Measurements from ENCODE around the gene SAMD11.
"Not testable (repeated sequence)": the region's sequence is repeated elsewhere in the genome, so short reads cannot be mapped to it uniquely, and the experiment has no call there.

The SAMD11 gene

DNA sequence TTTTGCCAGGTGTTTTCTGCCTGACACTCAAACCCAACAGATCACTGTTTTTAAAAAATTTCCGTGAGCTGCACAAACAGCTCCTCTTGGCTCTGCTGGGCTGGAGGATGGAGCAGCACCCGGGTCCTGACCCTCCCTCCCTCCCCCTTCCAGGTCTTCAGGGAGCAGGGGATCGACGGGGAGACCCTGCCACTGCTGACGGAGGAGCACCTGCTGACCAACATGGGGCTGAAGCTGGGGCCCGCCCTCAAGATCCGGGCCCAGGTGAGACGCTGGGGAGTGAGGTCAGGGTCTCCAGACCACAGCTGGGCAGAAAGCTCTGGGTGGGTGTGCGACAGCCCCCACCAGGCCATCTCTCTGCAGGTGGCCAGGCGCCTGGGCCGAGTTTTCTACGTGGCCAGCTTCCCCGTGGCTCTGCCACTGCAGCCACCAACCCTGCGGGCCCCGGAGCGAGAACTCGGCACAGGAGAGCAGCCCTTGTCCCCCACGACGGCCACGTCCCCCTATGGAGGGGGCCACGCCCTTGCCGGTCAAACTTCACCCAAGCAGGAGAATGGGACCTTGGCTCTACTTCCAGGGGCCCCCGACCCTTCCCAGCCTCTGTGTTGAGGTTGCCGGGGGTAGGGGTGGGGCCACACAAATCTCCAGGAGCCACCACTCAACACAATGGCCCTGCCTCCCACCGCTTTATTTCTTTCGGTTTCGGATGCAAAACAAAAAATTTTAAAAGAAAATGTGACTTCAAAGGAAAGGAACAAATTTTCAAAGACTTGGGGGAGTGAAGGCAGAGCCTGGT is 20.0 kb downstream of the SAMD11 start:
- no peak for DNase-seq (ENCODE audit: low read depth)

DNA sequence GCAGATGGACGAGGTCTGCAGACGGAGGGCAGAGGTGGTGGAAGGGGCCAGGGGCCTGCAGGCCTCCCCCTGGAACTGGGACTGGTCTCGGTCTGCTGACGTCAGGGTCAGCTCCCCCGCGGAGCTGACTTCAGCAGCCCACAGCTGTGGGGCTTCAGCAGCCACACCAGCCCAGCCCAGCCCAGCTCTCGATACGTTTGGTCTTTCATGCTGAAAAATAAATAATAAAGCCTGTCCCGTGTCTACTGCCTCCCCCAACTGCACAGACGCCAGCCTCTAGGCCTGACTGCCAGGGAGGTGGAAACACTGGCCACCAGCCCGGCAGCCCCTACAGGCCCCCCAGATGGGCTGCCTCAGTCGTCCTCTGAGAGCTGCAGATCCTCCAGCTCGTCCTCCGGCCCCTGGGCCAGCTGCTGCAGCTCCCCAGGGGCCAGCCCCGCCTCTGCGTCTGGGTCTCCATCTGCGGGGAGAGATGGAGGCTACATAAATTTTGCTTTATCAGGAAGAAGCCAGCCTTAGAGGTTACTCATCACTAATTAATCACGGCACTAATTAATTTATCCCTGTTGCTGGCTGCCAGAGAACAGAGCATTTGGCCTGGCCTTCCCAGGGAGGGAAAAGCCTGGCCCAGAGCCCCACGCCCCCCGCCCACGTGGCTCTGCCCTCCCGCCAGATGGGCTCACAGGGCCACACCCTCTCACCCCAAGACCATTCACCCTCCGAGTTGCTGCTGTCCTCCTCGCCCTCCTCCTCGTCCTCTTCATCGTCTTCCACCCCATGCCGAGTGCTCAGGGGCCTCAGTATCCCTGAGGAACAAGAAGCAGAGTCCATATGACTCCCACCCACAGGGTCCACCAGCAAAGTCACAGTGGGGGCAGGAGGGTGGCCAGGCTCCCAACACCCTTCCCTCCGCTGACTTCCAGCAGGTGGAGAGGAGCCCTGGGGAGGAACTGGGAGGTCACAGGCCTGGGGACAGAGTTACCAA is 20.9 kb downstream of the SAMD11 start:
- no peak for DNase-seq (ENCODE audit: low read depth)

DNA sequence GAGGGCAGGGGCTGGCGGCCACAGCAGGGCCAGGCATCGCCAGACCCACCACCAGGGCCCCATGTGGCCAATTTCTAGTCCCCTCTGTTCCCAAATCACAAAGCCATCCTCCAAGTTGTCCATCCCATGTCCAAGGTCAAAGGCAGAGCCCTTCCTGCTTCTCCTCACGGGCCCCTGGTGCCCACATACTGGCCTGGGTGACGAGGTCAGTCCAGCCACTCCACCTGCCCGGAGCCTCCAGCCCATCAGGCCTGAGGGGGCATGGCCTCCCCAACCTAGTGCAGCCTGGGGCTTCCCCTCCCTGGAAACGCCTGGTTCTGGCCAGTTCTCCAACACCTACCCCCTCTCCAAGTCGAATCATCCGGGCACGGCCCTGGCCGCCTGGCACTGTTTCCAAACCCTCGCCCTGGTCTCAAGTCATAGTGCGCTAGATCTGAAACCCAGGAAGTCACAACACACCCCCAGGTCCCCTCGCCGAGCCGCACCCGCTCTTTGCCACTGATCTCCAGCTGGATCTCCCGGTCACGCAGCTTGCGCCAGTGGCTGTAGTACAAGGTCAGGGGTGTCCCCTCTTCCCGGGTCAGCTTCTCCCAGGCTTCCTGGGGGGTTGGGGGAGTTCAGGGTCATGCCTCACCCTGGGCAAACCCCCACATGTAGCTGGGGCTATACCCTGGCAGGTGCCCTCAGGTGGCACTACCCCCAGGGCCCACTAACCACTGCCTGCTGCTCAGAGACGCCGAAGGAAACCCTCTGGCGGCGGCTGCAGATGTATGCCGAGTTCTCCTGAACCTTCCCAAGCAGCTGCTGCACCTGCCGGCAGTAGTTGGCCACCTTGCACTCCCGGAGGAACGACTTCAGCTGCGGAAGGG is 22.2 kb downstream of the SAMD11 start:
- no peak for DNase-seq (ENCODE audit: low read depth)

DNA sequence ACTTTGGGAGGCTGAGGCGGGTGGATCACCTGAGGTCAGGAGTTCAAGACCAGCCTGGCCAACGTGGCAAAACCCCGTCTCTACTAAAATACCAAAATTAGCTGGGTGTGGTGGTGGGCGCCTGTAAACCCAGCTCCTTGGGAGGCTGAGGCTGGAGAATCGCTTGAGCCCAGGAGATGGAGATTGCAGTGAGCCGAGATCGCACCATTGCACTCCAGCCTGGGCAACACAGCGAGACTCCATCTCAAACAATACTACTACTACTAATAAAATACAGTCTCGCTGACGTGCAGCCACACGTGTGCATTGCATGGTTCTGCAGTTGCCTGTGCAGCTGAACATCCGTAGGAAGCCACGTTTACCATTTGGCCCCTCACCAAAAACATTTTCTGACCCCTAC is 23.1 kb downstream of the SAMD11 start:
- not testable (repeated sequence) for DNase-seq (ENCODE audit: low read depth)

DNA sequence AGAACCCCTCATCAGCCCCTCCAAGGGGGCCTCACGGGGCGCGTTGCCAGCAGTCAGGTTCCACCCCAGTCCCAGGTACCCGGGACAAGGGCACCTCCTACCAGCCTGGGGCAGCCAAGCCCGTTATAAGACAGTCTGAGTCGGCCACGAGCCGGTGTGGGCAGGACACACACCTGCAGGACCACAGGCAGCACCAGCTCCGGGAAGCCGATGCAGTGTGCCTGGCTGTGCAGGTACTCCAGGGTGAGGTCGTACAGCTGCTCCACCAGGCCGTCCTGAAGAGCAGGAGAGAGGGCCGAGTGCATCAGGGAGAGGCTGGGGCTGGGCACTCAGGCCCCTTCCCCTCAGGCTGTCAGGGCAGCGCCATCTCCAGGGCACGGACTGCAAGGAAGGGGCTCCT is 24.2 kb downstream of the SAMD11 start:
- no peak for DNase-seq (ENCODE audit: low read depth)

DNA sequence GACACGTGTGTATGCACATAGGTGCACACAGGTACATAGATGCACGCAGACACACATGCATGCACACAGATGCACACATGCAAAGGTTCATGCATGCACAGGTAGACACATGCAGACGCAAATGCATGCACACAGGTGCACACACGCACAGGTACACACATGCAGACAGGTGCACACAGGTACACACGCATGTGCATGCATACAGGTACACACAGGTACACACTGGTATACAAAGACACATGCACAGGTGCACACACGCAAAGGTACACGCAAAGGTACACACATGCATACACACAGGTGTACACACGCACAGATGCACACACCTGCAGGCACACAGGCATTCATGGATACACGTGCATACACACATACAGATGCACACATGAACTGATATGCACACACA is 26.5 kb downstream of the SAMD11 start:
- no peak for DNase-seq (ENCODE audit: low read depth)

DNA sequence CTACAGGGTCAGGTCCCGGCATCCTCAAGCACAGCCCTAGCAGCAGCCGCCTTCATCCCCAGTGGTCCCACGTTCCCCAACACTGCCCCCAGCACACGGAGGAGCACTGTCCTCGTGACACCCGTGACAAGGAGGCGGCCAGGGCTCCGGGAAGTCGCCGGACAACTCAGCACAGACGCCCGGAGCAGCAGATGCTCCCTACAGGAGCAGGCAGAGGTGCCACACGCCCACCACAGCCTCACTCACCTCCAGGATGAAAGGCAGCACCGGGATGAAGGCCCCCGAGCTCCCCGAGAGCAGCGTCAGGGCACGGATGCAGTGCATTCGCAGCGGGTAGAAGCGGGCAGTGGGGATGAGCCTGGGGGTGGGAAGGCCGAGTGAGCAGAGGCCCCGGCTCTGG is 27.2 kb downstream of the SAMD11 start:
- DNase-seq (ENCODE audit: low read depth) = no peak

DNA sequence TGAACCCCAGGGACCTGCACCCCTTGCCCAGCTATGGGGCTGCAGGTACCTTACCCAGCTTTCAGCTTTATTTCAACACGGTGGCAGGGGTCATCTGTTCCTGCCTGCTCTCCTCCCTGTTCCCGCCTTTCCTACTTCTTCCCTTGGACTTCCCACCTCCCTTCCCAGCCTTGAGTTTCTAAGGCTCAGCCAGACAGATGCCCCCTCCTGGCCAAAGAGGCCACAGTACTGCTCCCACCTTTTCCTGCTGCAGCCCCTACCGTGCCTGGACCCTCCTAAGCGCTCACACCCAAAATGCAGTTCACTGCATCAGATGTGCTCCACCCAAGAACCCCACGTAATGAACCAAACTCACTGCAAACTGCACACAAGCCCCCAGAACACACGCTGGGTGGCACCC is 27.6 kb downstream of the SAMD11 start:
- DNase-seq (ENCODE audit: low read depth) = peak; percentile 46

DNA sequence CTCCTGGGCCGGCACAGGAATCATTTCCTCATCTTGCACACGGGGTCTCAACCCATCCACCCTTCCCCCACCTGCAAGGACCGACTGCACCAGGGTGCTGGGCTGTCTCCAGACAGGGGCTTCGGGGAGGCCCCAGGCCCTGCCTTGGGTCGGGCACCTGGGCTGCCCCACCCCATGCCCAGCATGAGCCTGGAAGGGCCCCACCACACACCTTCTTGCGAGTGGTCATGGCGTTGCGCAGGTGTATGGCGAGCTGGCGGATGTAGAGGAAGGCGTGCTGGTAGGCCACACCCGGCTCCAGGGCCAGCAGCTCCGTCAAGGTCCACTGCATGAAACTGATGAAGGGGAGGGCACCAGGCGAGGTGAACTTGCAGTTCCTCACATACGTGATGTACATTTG is 28.5 kb downstream of the SAMD11 start:
- DNase-seq (ENCODE audit: low read depth) = no peak

DNA sequence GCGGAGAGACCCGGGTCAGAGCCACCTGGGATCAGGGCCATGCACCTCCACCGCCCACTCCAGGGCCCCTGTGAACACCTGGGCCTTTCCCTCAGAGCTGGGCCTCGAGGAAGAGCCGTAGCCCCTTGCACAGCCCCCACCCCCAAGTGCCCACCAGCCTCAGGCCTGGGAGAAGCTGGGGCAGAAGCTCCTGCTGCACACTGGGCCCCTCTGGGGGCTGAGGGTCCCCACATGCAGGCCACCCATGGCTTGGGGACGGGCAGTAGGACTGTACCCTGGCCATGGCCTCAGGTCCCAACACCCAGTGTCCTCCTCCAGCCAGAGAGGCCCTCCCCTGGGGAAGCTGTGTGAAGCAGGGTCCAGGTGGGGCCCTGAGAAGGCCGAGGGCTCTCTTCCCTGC is 28.9 kb downstream of the SAMD11 start:
- DNase-seq (ENCODE audit: low read depth) = no peak

DNA sequence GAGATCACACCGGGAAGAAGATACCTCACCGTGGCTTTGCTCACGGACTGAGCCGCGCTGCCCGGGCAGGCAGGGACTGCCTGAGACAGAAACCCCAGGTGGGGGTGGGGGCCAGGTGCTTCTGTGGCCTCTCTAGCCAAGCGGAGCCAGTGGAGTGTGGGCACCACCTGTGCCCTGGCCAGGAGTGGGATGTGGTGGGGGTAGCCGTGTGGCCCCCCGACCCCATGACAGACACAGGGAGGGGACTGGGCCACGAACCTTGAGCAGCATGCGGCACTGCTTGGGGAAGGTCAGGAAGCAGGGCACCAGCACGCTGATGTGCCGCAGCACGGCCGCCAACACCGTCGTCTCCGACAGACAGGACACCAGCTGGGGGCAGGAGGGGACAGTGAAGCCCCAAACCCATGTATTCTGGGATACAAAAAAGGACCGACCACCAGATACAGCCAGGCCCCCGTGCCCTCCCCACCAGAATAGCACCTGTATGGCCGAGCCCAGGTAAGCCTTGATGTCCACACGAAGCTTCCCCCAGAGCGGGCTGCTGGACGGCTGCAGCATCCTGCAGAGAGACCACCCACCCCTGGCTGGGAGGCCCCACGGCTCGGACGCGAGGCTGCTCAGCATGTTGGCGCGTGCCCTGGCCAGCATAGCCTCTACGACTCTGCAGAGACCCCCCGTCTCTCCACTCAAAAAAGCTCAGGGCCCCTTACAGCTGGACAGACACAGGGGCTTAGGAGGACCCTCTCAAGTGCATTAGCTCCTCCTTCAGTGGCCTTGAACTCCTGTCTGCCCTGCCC is 30.0 kb downstream of the SAMD11 start:
- DNase-seq (ENCODE audit: low read depth) = no peak

DNA sequence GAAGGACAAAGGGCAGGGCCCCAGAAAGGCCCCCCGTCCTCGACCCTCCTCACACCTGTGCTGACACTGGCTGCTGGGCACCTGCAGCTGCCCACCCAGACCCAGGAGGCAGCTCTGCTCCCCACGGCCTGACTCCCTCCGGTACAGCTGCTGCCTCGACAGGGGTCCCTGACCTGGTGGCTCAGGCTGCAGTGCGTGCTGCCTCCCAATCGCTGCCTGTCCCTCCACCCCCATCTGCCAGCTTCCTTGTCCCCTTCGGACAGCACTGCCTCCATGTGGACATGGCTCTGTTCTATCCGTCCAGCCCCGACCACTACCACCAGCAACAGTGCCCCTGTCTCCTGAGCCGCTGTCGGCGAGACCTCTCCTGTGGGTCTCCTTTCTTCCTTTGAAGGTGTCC is 31.2 kb downstream of the SAMD11 start:
- no peak for DNase-seq (ENCODE audit: low read depth)

DNA sequence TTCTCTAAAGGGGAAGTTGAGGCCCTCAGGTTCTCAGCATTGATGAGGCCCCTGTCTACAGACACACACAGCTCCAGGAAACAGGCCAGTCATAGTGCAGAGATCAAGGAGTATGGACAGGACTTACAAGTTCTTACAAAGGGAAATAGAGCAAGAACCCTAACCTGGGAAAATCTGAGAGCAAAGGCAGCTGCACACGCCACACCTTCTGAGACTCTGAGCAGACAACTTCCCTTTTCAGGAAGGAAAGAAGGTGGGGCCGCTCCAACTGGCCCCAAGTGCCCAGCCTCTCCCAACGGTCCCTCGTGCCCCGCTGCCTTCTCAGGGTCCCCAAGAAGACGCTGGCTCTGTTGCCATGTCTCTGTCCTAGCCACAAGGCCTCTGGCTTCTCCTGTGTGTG is 31.8 kb downstream of the SAMD11 start:
- no peak for DNase-seq (ENCODE audit: low read depth)

DNA sequence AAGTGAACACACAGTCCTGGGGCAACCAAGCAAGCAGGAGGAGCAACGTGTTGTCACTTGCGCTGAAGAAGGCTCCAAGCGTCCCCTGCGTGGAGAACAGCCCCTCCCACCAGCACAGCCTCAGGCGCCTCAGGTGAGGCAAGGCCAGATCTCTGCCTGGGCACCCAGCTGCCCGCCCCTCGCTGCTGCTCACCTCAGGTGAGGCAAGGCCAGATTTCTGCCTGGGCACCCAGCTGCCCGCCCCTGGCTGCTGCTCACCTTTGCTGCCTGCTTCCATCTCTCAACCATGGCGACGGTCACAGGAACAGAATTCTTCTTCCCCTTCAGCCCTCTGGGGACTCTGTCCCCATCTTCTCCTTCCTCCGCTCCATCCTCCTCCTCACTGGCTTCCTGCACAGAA is 32.9 kb downstream of the SAMD11 start:
- no peak for DNase-seq (ENCODE audit: low read depth)

DNA sequence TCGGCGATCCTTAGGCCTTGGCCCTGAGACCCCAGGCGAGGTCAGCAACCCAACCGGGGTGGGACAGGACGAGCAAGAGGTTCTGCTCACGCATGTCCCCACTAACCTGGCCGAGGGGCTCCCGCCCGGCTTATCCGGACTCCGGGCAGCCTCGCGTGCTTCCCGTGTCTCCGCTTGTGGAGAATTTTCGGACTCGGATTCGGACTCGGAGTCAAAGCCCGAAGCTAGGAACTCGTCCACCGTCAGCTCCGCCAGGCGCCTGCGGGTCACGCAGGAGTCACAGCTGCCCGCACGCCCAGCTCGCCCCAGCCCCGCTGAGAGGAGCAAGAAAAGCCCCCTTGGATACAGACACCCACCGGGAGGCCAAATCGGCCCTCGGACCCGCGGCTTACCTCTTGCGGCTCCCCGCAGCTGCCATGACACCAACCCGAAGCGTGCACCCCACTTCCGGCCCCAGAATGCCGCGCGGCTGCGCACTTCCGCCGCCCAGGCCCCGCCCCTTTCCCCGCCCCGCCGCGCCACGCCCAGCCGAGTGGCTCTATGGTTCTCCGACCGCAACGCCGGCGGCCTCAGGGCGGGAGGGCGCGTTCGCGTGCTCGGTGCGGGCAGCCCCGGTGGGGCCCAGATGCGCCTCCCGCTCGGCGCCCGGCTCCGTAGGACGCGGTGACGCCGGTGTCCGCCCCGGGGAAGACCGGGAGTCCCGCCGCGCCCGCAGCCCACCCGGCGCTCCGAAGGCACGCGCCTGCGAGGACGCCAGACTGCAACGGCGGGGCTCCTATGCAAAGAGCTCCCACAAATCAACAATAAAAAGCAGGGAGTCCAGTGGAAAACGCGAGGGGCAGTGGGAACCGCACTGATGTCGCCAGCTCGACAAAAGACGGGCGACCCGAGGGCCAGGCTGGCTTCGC is 35.4 kb downstream of the SAMD11 start, which contains the start of gene NOC2L:
Gene NOC2L (minus strand): TSS at position 434 of the 908 bp plus-strand sequence. CDS start 16 bp downstream, at position 418.
- DNase-seq (ENCODE audit: low read depth) = peak; percentile 88

DNA sequence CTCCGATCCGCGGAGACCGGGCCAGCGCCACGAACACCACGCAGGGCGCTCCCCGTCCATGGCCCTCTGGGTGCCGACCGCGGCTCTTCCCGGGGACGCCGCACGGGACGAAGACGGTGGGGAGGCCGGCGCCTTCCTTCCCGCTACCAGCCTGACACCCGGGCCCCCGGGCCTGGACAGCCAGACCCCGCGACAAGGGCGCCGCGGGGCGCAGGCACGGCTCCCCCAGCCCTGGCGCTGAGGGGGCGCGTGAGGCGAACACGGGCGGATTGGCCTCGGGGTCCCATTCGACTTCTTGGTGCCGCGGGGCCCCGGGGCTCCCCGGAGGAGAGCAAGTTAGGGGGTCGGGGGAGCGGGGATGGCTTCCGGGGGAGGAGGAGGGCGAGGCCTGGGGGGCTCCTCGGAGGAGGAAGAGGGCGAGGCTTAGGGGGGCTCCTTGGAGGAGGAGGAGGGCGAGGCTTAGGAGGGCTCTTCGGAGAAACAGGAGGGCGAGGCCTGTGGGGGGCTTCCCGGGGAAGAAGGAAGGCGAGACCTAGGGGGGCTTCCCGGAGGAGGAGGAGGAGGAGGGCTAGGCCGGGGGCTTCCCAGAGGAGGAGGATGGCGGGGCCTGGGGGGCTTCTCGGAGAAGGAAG is 36.1 kb downstream of the SAMD11 start:
- no peak for DNase-seq (ENCODE audit: low read depth)

DNA sequence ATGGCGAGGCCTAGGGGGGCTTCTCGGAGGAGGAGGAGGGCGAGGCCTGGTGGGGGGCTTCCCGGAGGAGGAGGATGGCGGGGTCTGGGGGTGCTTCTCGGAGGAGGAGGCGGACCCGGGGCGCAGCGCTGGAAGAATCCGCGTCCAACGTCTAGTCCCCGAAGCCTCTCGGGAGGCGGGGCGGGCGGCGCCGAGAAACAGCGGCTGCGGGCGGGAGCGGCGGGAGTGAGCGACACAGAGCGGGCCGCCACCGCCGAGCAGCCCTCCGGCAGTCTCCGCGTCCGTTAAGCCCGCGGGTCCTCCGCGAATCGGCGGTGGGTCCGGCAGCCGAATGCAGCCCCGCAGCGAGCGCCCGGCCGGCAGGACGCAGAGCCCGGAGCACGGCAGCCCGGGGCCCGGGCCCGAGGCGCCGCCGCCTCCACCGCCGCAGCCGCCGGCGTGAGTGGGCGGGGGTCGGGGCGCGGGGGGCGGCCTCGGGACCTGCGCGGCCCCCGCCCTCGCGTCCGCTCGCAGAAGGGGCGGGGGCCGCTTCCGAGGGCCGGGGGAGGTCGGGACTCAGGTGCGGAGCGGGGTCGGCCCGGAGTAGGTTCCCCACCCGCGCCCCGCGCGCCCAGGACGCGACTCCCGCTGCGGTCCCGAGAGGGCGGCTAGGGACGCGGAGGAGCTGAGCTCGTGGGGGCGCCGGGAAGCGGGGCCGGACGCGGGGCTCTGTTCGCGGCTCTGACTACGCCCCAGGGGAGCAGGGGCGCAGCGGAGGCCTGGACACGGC is 36.8 kb downstream of the SAMD11 start, which contains the start of gene KLHL17:
Gene KLHL17 (plus strand): TSS at position 222 of the 769 bp plus-strand sequence. CDS start 110 bp downstream, at position 332.
- peak; percentile 79 for DNase-seq (ENCODE audit: low read depth)

DNA sequence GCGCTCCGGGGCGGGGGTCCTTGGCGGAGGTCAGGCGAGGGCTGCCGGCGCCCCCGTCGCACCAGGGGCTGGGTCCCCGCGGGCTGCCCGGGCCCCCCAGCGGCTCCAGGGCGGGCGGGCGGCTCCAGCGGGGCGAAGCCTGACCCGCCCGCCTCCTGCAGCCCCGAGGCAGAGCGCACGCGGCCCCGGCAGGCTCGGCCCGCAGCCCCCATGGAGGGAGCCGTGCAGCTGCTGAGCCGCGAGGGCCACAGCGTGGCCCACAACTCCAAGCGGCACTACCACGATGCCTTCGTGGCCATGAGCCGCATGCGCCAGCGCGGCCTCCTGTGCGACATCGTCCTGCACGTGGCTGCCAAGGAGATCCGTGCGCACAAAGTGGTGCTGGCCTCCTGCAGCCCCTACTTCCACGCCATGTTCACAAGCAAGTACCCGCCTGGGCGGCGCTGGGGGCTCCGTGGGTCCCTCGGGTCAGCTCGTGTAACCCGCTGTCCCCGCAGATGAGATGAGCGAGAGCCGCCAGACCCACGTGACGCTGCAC is 37.5 kb downstream of the SAMD11 start:
- no peak for DNase-seq (ENCODE audit: low read depth)
